Hepatocyte (in vitro differentiated cells): ENCODE data around the gene LPAR1. TPM values are rescaled to one million over a fixed set of nuclear protein-coding genes. Genes with fewer than 3 reads are reported as not detected.

Experiments
- DNase-seq: peaks from one replicate; pipeline ENCODE4 v3.0.0-alpha.2; 2016; ENCODE audit warnings: low spot score
- H2AFZ ChIP-seq: fragments of 200-600 bp; sonication (generic); 2 replicates; pipeline ENCODE4 v1.6.0; 2016; ENCODE audit warnings: antibody characterized with exemption, mild to moderate bottlenecking
- H3K27ac ChIP-seq: fragments of 200-600 bp; sonication (generic); 2 replicates; pipeline ENCODE4 v1.5.1; 2016; ENCODE audit warnings: mild to moderate bottlenecking
- H3K27me3 ChIP-seq: fragments of 200-600 bp; sonication (generic); 2 replicates; pipeline ENCODE4 v1.6.1; 2016
- H3K36me3 ChIP-seq: fragments of 200-600 bp; sonication (generic); replicated peaks from 2 replicates; pipeline ENCODE4 v1.5.1; 2016; ENCODE audit warnings: low read depth; ENCODE audit not compliant: insufficient read depth
- H3K4me1 ChIP-seq: fragments of 200-600 bp; sonication (generic); 2 replicates; pipeline ENCODE4 v1.5.1; 2016; ENCODE audit warnings: mild to moderate bottlenecking, moderate library complexity; ENCODE audit not compliant: insufficient read depth
- H3K4me2 ChIP-seq: fragments of 200-600 bp; sonication (generic); 2 replicates; pipeline ENCODE4 v1.6.0; 2016
- H3K4me3 ChIP-seq: fragments of 200-600 bp; sonication (generic); 2 replicates; pipeline ENCODE4 v1.5.1; 2016; ENCODE audit warnings: mild to moderate bottlenecking
- H3K79me2 ChIP-seq: fragments of 200-600 bp; sonication (generic); 2 replicates; pipeline ENCODE4 v1.6.0; 2017; ENCODE audit warnings: mild to moderate bottlenecking
- H3K9me2 ChIP-seq: fragments of 200-600 bp; sonication (generic); replicated peaks from 2 replicates; pipeline ENCODE4 v1.6.0; 2017; ENCODE audit warnings: mild to moderate bottlenecking; ENCODE audit not compliant: insufficient read depth
- H3K9me3 ChIP-seq: fragments of 200-600 bp; sonication (generic); 2 replicates; pipeline ENCODE4 v1.5.1; 2016; ENCODE audit warnings: low read depth, mild to moderate bottlenecking
- H4K20me1 ChIP-seq: fragments of 200-600 bp; sonication (generic); 2 replicates; pipeline ENCODE4 v1.6.0; 2016; ENCODE audit warnings: mild to moderate bottlenecking; ENCODE audit not compliant: insufficient read depth, poor library complexity, severe bottlenecking
- EZH2 ChIP-seq: fragments of 200-600 bp; sonication (generic); IDR thresholded peaks from 2 replicates; pipeline ENCODE4 v1.6.1; 2016; ENCODE audit warnings: antibody characterized with exemption, mild to moderate bottlenecking, borderline replicate concordance
- EZH2phosphoT487 ChIP-seq: fragments of 200-600 bp; sonication (generic); IDR thresholded peaks from one replicate; pipeline ENCODE4 v1.6.1; 2018; ENCODE audit warnings: antibody characterized with exemption, mild to moderate bottlenecking, low read depth, moderate library complexity; ENCODE audit not compliant: unreplicated experiment, severe bottlenecking
- WGBS: methylation state at CpG from one replicate; pipeline ENCODE4 v1.1.6; 2016; ENCODE audit warnings: low lambda C conversion rate; ENCODE audit errors: missing lambda C conversion rate; 5-methylcytosine and 5-hydroxymethylcytosine counted together
- polyA plus RNA-seq: library from polyadenylated mRNA; unstranded; fragments of >200 nt; fragmentation: Nextera tagmentation; extraction: Ambion mirVana; gene quantifications from 2 replicates; pipeline ENCODE4 v1.2.1, GENCODE V29; 2016
- total RNA-seq: library from RNA; depleted of rRNA; stranded (reverse); fragments of >200 nt; gene quantifications from 2 replicates; pipeline ENCODE4 v1.2.3, GENCODE V29; 2014
- TF ChIP-seq, protein P1 (sequence below): fragments of 200-600 bp; sonication (generic); IDR thresholded peaks from 2 replicates; pipeline ENCODE4 v1.5.1; 2016; ENCODE audit warnings: antibody characterized with exemption, mild to moderate bottlenecking; ENCODE audit not compliant: poor library complexity

LPAR1 gene
- total and polyA plus RNA-seq, 2 experiments from 2014 or later: 20.2 to 36.8 TPM

DNA sequence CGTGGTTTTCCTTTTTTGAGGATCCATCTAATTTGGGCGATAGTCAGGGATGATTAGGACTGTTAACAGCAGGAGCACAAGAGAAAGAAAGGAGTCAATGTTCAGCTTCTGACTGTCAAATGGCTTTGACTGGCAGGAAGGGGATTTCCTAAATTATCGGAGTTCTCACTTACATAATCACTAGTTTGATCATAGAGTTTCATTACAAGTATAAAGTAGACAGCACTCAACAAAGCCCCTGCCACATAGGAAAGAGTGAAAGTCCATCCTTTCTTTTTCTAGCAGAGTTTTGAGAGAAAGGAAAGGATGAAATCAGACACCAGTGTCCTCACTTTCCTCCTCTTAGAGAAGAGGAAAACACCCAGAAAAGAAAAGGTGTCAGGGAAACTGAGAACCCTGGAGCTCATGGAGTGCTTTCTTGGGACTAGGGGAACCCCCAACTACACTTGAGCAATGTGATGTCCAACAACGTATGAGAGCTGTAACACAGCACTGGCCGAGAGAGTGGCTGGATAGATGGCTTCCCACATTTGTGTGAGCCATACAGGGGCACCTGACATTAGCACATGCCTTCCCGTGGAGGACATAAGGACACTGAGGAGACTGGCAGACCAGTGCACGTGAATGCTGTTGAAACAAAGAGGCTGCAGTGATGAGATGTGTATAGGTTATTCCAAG, 26.0 kb upstream of the LPAR1 start:
- Histone ChIP-seq H3K36me3 (no peaks in the 10 kb centered on the region), H3K4me1 (no peaks in the 10 kb centered on the region), H3K27ac (no peak overlapping the region), H3K4me3 (no peak overlapping the region), H3K9me3 (no peaks in the 10 kb centered on the region), H2AFZ (no peak overlapping the region), H4K20me1 (no peaks in the 10 kb centered on the region), H3K27me3 (no peaks in the 10 kb centered on the region), H3K79me2 (no peaks in the 10 kb centered on the region), H3K4me2 (no peak overlapping the region), H3K9me2 (no peaks in the 10 kb centered on the region)
- DNase-seq: no peak
- TF ChIP-seq EZH2phosphoT487: no peak
- TF ChIP-seq EZH2: no peak
- TF ChIP-seq, protein P1, sequence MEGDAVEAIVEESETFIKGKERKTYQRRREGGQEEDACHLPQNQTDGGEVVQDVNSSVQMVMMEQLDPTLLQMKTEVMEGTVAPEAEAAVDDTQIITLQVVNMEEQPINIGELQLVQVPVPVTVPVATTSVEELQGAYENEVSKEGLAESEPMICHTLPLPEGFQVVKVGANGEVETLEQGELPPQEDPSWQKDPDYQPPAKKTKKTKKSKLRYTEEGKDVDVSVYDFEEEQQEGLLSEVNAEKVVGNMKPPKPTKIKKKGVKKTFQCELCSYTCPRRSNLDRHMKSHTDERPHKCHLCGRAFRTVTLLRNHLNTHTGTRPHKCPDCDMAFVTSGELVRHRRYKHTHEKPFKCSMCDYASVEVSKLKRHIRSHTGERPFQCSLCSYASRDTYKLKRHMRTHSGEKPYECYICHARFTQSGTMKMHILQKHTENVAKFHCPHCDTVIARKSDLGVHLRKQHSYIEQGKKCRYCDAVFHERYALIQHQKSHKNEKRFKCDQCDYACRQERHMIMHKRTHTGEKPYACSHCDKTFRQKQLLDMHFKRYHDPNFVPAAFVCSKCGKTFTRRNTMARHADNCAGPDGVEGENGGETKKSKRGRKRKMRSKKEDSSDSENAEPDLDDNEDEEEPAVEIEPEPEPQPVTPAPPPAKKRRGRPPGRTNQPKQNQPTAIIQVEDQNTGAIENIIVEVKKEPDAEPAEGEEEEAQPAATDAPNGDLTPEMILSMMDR: no peak
- WGBS: 84% methylated on average over 7 of the region's 7 CpGs

- H2AFZ ChIP-seq: no peak overlapping the region
- DNase-seq: no peak
- H3K79me2 ChIP-seq: no peaks in the 10 kb centered on the region
- H3K27me3 ChIP-seq: no peaks in the 10 kb centered on the region
- no peak for TF ChIP-seq EZH2phosphoT487
- no peak for TF ChIP-seq EZH2
- TF ChIP-seq, protein P1: no peak
- no peaks in the 10 kb centered on the region for H3K9me3 ChIP-seq
- no peaks in the 10 kb centered on the region for H4K20me1 ChIP-seq
- H3K36me3 ChIP-seq: no peaks in the 10 kb centered on the region
- 88% methylated on average over 3 of the region's 3 CpGs for WGBS
- H3K27ac ChIP-seq: no peak overlapping the region
- no peak overlapping the region for H3K4me3 ChIP-seq
- no peaks in the 10 kb centered on the region for H3K4me1 ChIP-seq
- no peaks in the 10 kb centered on the region for H3K9me2 ChIP-seq
- H3K4me2 ChIP-seq: no peak overlapping the region
These were observed 25.1 kb upstream of the LPAR1 start for GRCh38 chr9:111063332-111063731.

GRCh38 chr9:111058166-111058565, 19.9 kb upstream of the LPAR1 start:
- DNase-seq: no peak
- no peaks in the 10 kb centered on the region for H3K9me3 ChIP-seq
- no peak overlapping the region for H3K4me2 ChIP-seq
- TF ChIP-seq EZH2phosphoT487 (no peak), EZH2 (no peak)
- TF ChIP-seq, protein P1: no peak
- no peaks in the 10 kb centered on the region for H3K27me3 ChIP-seq
- H3K4me3 ChIP-seq: no peak overlapping the region
- 88% methylated on average over 3 of the region's 3 CpGs for WGBS
- H3K4me1 ChIP-seq: no peaks in the 10 kb centered on the region
- no peaks in the 10 kb centered on the region for H3K9me2 ChIP-seq
- H3K27ac ChIP-seq: no peak overlapping the region
- H4K20me1 ChIP-seq: no peaks in the 10 kb centered on the region
- no peaks in the 10 kb centered on the region for H3K36me3 ChIP-seq
- no peaks in the 10 kb centered on the region for H3K79me2 ChIP-seq
- no peak overlapping the region for H2AFZ ChIP-seq
